Esophagus squamous epithelium (tissue), 5 donors: ENCODE measurements around the gene MYO1D. TPM values are rescaled to one million over a fixed set of nuclear protein-coding genes. Genes with fewer than 3 reads are reported as not detected.

Experiments used
- DNase-seq: peaks from one replicate; lab custom pipeline; 2025; lab: John Stamatoyannopoulos, UW
- H3K27ac ChIP-seq, 4 donors: fragments of 200-600 bp; sonication (generic); one replicate each; pipeline ENCODE4 v1.5.1; 2016 to 2019; ENCODE audit warnings: mild to moderate bottlenecking in 1 of 4
- H3K27me3 ChIP-seq, 4 donors: fragments of 200-600 bp; sonication (generic); 1 replicate in 3 of 4; 2 replicates in 1 of 4; pipeline versions ENCODE4 v1.5.1 to v1.6.0; 2017 to 2021; ENCODE audit warnings: antibody characterized with exemption in 1 of 4
- H3K36me3 ChIP-seq, 3 donors: fragments of 200-600 bp; sonication (generic); one replicate each; pipeline ENCODE4 v1.5.1; 2016 to 2019
- H3K4me1 ChIP-seq, 3 donors: fragments of 200-600 bp; sonication (generic); one replicate each; pipeline ENCODE4 v1.5.1; 2017 to 2019
- H3K4me3 ChIP-seq, 4 donors: fragments of 200-600 bp; sonication (generic); 1 replicate in 3 of 4; 2 replicates in 1 of 4; pipeline ENCODE4 v1.5.1; 2016 to 2019; ENCODE audit warnings: mild to moderate bottlenecking in 2 of 4, moderate library complexity in 1 of 4
- H3K9me3 ChIP-seq, 3 donors: fragments of 200-600 bp; sonication (generic); one replicate each; pipeline ENCODE4 v1.5.1; 2016 to 2019
- CTCF ChIP-seq, 6 experiments: fragments of 450-650 bp in 4 of 6; fragments of 200-600 bp in 2 of 6; sonication (generic) in 2 of 6; IDR thresholded peaks; one replicate each; pipeline ENCODE4 v1.5.1; 2016 to 2019; ENCODE audit warnings: antibody characterized with exemption in 6 of 6, mild to moderate bottlenecking in 4 of 6, moderate library complexity in 4 of 6
- POLR2A ChIP-seq, 4 donors: fragments of 450-650 bp; IDR thresholded peaks; one replicate each; pipeline ENCODE4 v1.6.1; 2017; ENCODE audit warnings: antibody characterized with exemption in 4 of 4, mild to moderate bottlenecking in 4 of 4, moderate library complexity in 3 of 4
- WGBS, 2 donors: methylation state at CpG; one replicate each; pipeline ENCODE4 v1.1.5; 2018; 5-methylcytosine and 5-hydroxymethylcytosine counted together
- intact Hi-C: fragments of 100-400 bp; cut with DNase I; formaldehyde crosslinking; loops from one replicate; pipeline ENCODE4 v1.15.0; 2022
- total RNA-seq, 4 donors: library from RNA; depleted of rRNA; stranded (reverse); fragments of >200 nt; gene quantifications; one replicate each; pipeline ENCODE4 v1.1.0, GENCODE V29; 2016
- donor health status: DM: yes; HTN: yes; CAD: no.

MYO1D gene
- total RNA-seq, 4 donors from 2014 or later = 58.8 to 86.8 (median 64.3) TPM

- no peak for DNase-seq
- Histone ChIP-seq H3K36me3 (no peaks in the 10 kb centered on the region), H3K4me1 (peaks cover 4 to 25% (median 6%) of the 10 kb centered on the region in 3 donors), H3K27ac (no peak overlapping the region), H3K27me3 (no peaks in the 10 kb centered on the region), H3K4me3 (no peak overlapping the region), H3K9me3 (no peaks in the 10 kb centered on the region)
- intact Hi-C loops = no loop called here
- no peak for TF ChIP-seq CTCF (IDR thresholded peaks at IDR 0.05)
- no peak for TF ChIP-seq POLR2A (IDR thresholded peaks at IDR 0.05)
- WGBS, 2 donors = 90% methylated on average over 3 of the region's 3 CpGs
Observed at GRCh38 chr17:32815460-32815859, 61.5 kb downstream of the MYO1D start.

GRCh38 chr17:32814836-32815235 is 62.1 kb downstream of the MYO1D start:
- peaks cover 4 to 25% (median 6%) of the 10 kb centered on the region in 3 donors for H3K4me1 ChIP-seq
- DNase-seq = no peak
- TF ChIP-seq POLR2A (IDR thresholded peaks at IDR 0.05) (no peak), CTCF (IDR thresholded peaks at IDR 0.05) (no peak)
- H3K9me3 ChIP-seq = no peaks in the 10 kb centered on the region
- no peaks in the 10 kb centered on the region for H3K27me3 ChIP-seq
- H3K4me3 ChIP-seq = no peak overlapping the region
- no peak overlapping the region for H3K27ac ChIP-seq
- intact Hi-C loops = no loop called here
- H3K36me3 ChIP-seq = no peaks in the 10 kb centered on the region
- WGBS, 2 donors = 81 to 90% methylated on average over 7 of the region's 7 CpGs

DNA sequence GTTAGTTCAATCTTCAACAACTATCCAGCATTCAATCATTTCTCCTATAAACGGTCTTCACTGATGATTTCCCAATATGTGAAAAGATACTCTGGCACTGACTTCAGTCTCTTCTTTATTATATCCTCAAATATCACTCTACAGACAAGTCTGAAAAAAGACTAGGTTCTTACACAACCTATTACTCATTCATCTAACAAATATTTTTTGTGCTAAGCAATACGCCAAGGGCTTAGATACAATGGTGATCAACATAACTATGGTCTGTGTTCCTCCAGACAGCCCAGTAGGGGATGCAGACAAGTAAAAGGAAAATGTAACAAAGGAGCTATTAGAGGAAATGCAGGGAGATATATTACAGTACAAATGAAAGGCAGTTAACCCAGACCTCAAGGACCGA is 63.9 kb downstream of the MYO1D start:
- Histone ChIP-seq H3K4me1 (peaks cover 3 to 13% (median 4%) of the 10 kb centered on the region in 3 donors), H3K27ac (no peak overlapping the region), H3K36me3 (no peaks in the 10 kb centered on the region), H3K4me3 (no peak overlapping the region), H3K9me3 (no peaks in the 10 kb centered on the region), H3K27me3 (no peaks in the 10 kb centered on the region)
- no peak for TF ChIP-seq POLR2A (IDR thresholded peaks at IDR 0.05)
- TF ChIP-seq CTCF (IDR thresholded peaks at IDR 0.05) = no peak
- intact Hi-C loops = no loop called here
- 51 to 61% methylated on average over 3 of the region's 3 CpGs for WGBS, 2 donors
- no peak for DNase-seq

GRCh38 chr17:32810690-32811089 is 66.2 kb downstream of the MYO1D start:
- 94 to 95% methylated on average over 5 of the region's 5 CpGs for WGBS, 2 donors
- Histone ChIP-seq H3K9me3 (no peaks in the 10 kb centered on the region), H3K36me3 (no peaks in the 10 kb centered on the region), H3K4me1 (peaks cover 3 to 19% (median 4%) of the 10 kb centered on the region in 3 donors), H3K27ac (no peak overlapping the region), H3K27me3 (no peaks in the 10 kb centered on the region), H3K4me3 (no peak overlapping the region)
- TF ChIP-seq CTCF (IDR thresholded peaks at IDR 0.05) (no peak), POLR2A (IDR thresholded peaks at IDR 0.05) (no peak)
- no peak for DNase-seq
- intact Hi-C loops = no loop called here

GRCh38 chr17:32807577-32807976 is 69.3 kb downstream of the MYO1D start:
- intact Hi-C loops = no loop called here
- Histone ChIP-seq H3K27ac (peak overlapping the region in 1 of 4 donors; percentile 9), H3K9me3 (no peaks in the 10 kb centered on the region), H3K4me1 (peaks cover 0 to 30% (median 4%) of the 10 kb centered on the region in 3 donors), H3K4me3 (no peak overlapping the region), H3K27me3 (no peaks in the 10 kb centered on the region), H3K36me3 (no peaks in the 10 kb centered on the region)
- no peak for DNase-seq
- WGBS, 2 donors = 76 to 100% methylated on average over 3 of the region's 3 CpGs
- TF ChIP-seq CTCF (IDR thresholded peaks at IDR 0.05) = no peak
